ENCODE data around the gene SGMS1.

- TF ChIP-seq POLR2AphosphoS5 (IDR thresholded peaks at IDR 0.05; ENCODE audit: low read depth, low read length) (no peak), REST (IDR thresholded peaks at IDR 0.05; ENCODE audit: insufficient read depth in 1 of 2, low read depth in 2 of 2, low read length in 2 of 2) (no peak)
Measured at GRCh38 chr10:50508315-50509051, 115.3 kb downstream of the SGMS1 start.
